ENCODE measurements around the gene GIPR. TPM values are rescaled to one million over a fixed set of nuclear protein-coding genes. Genes with fewer than 3 reads are reported as not detected.
"Not testable (repeated sequence)": the region's sequence is repeated elsewhere in the genome, so short reads cannot be mapped to it uniquely, and the experiment has no call there.

GIPR gene
- total RNA-seq, 1 experiment from 2014 or later = 0.72 TPM

DNA sequence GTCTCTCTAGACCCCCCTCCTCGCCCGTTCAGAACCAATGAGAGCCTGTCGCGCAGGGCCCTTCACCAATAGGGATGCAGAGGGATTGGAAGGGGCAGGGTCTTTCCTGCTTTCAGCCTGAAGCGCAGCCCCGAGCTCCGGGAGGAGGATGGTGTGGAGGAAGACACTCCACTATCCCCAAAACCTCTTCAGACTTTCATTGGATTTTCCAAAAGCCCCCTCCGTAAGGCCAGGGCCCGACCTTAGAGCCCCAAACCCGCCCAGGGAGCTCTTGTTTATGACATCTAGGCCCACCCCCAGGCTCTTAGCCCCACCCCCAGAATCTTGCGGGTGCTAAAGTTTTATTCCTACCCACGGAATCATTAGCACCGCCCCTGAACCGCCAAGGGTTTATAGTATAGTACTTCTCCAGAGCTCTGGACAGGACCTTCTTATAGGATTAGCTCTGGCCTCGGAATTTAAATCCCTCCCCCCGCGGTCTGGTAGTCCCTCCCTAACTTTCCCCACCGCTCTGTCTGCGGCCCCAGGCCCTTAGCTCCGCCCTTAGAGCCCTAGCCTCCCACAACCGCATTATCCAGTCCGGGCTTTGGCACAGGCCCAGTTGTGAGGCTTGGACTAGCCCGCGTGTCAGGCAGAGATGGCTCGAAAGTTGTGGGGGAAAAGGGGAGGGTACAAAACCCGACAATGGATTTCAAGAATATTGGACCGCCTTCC is 22.2 kb upstream of the GIPR start:
- peak; percentile 71 for DNase-seq (ENCODE audit: low spot score)

DNA sequence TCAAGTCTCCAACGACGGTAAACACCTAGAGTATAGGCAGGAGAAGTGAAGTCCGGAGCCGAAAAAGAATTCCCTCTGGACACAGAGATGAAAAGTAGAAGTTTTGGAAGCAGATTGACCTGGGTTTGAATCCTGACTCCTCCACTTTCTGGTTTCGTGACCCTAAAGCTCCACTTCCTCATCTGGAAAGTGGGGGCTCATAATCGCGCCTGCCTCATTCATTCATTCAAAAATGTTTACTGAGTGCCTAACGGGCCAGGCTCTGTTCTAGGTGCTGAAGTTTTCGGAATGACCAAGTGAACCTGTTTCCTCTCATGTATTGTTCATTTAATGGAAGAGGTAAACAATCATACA is 21.7 kb upstream of the GIPR start:
- DNase-seq (ENCODE audit: low spot score) = no peak

GRCh38 chr19:45650722-45651121 is 17.3 kb upstream of the GIPR start:
- DNase-seq (ENCODE audit: low spot score) = no peak

- no peak for DNase-seq (ENCODE audit: low spot score)
These were observed 14.4 kb upstream of the GIPR start for GRCh38 chr19:45653634-45654033.

GRCh38 chr19:45655073-45655472 is 12.9 kb upstream of the GIPR start:
- no peak for DNase-seq (ENCODE audit: low spot score)

DNA sequence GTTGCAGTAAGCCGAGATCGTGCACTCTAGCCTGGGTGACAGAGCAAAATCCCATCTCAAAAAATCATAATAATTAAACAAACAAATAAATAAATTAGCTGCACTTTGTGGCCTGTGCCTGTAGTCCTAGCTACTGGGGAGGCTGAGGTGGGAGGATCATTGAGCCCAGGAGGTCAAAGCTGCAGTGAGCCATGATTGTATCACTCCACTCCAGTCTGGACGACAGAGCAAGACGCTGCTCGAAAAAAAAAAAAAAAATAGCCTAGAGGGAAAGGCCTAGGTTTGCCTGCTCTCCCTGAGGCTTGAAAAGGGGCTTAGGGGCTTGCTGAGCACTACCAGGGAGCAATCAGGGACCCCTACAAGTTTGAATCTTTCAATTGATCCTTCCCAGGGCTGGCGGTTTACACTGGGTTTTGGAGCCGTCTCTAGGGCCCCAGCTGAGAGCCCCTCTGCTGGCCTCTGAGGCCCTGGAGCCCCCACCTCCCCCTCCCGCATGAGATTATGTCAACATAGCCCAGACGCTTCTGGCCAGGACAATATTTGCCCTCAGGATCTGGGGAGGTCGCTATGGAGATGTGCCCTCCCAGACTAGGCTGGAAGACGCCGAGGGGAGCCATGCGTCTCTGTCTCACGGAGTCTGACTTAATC is 10.4 kb upstream of the GIPR start:
- DNase-seq (ENCODE audit: low spot score) = no peak

DNA sequence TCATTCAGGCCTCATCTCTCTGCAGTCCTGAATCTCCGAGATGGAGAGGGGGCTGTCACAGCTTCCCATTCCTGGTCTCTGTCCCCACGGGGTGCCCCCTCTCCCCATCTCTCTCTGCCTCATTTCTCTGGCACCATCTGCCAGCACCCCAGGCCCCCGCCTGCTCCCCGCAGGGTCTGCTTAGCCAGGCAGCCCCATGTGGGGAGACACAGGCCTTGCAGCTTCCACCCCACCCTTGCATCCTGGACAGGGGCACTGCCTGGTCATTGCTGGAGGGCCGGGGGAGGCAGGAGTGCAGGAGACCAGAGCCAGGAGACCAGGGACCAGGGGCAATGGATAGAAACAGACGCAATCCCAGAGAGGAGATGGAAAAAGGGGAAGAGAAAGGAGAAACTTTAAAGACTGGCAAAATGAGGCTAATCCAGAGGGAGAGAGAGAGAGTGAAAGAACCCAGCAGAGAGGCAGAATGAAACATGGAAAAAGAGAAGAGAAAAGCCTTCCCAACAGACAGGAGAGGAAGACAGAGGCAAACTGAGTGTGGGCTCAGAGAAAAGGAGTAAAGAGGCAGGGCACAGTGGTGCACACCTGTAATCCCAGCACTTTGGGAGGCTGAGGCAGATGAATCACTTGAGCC is 8.8 kb upstream of the GIPR start:
- no peak for DNase-seq (ENCODE audit: low spot score)

DNA sequence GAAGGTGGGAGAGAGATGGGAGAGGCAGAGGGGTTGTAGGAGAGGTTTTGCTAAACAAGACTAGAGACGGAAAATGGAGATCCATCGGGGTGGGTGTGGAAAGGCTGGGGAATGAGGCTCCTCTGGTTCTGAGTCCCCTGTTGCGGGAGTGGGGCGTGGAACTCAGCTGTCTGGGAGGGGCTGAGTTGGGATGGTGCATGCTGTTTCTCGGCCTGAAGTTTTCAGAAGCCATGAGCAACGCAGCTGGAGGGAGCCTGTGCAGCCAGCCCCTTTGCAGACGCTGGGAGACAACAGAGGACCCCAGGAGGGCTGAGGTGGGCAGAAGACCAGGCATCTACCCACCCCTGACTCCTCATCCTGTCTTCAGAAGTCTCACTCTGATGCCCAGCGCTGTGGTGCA is 7.4 kb upstream of the GIPR start:
- no peak for DNase-seq (ENCODE audit: low spot score)

GRCh38 chr19:45663800-45664199 is 4.2 kb upstream of the GIPR start:
- no peak for DNase-seq (ENCODE audit: low spot score)

GRCh38 chr19:45664575-45664974 is 3.4 kb upstream of the GIPR start:
- DNase-seq (ENCODE audit: low spot score) = no peak

GRCh38 chr19:45668342-45668871 is 386 bp downstream of the GIPR start:
- no peak for DNase-seq (ENCODE audit: low spot score)

- DNase-seq (ENCODE audit: low spot score) = peak; percentile 18
These were observed 2.8 kb downstream of the GIPR start for GRCh38 chr19:45670670-45671453.

GRCh38 chr19:45674946-45675345 is 6.9 kb downstream of the GIPR start:
- no peak for DNase-seq (ENCODE audit: low spot score)

DNA sequence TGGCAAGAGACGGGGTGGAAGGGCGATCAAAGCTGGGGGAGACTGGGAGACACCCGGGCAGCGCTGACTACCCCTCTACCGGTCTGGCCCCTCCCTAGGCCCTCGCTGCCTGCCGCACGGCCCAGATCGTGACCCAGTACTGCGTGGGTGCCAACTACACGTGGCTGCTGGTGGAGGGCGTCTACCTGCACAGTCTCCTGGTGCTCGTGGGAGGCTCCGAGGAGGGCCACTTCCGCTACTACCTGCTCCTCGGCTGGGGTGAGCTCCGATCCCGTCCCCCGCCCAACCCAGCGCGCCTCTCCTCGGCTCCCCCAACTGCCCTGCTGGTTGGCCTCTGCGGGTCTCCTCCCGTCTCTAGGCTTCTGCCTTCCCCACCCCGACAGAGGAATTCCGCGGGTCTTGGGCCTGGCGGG is 8.8 kb downstream of the GIPR start:
- DNase-seq (ENCODE audit: low spot score) = no peak

DNA sequence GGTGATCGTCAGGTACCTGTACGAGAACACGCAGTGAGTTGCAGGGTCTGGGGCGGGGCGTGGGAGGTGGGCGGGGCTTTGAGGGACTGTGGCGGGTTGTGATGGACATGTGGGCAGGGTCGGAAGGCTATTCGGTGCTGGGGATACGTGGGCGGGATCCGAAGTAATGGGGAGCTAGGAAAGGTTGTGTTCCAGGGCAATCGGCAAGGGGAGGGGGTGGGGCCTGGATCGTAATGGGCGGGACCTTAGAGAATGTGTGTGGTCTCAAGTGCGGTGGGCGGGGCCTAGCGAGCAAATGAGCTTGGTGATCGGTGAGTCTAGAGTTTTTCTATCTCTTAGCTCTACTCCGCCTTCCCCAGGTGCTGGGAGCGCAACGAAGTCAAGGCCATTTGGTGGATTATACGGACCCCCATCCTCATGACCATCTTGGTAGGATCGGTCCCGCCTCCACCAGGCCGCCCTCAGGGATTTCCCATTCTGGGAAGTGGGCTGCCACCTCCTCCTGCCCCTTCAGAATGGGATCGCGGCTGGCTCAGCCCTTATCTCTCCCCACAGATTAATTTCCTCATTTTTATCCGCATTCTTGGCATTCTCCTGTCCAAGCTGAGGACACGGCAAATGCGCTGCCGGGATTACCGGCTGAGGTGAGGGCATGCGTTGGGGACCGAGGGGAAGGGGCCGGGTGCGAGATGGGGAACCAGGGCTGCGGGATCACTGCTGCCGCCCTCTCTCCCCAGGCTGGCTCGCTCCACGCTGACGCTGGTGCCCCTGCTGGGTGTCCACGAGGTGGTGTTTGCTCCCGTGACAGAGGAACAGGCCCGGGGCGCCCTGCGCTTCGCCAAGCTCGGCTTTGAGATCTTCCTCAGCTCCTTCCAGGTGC is 9.6 kb downstream of the GIPR start:
- DNase-seq (ENCODE audit: low spot score) = peak; percentile 66

GRCh38 chr19:45681391-45682015 is 13.5 kb downstream of the GIPR start:
- DNase-seq (ENCODE audit: low spot score) = peak; percentile 70

- no peak for DNase-seq (ENCODE audit: low spot score)
These were observed 14.1 kb downstream of the GIPR start for GRCh38 chr19:45682117-45682516.

DNA sequence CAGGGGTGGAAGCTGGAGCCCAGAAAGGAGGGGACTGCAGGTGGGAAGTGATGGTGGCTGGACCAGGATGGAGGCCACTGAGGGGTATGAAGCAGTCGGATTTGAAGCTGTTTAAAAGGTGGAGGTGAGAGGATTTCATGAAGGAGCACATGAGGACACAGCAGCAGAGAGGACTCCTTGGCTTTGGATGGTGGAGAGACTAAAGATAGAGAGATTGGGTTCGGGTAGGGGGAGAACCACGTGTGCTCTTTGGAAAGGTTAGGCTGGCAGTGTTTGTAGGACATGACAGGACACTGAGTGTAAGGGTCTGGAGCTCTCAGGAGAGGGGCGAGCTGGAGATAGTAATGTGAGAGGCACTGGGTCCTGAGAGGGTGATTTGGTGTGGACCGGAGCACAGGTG is 14.9 kb downstream of the GIPR start:
- DNase-seq (ENCODE audit: low spot score) = no peak

DNA sequence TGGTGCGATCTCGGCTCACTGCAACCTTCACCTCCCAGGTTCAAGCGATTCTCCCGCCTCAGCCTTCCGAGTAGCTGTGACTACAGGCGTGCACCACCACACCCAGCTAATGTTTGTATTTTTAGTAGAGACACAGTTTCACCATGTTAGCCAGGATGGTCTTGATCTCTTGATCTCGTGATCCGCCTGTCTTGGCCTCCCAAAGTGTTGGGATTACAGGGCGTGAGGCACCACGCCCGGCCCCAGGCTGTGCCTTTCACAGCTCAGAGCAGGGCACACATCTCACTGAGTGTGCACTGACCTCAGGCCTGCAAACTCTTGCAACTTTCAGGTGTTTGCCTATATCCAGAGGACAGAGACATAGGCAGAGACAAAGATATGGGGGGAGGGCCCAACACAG is 17.0 kb downstream of the GIPR start:
- not testable (repeated sequence) for DNase-seq (ENCODE audit: low spot score)

- DNase-seq (ENCODE audit: low spot score) = no peak
These were observed 19.6 kb downstream of the GIPR start for GRCh38 chr19:45687599-45687998.

All from A172 (cell line).